Stimulated activated CD4-positive, alpha-beta T cell treated with anti-CD3 and anti-CD28 coated beads, Interleukin-4, amount 100 ng/mL, for 24 hours (primary cell): Measurements from ENCODE around the gene PDRG1.

ENCODE experiments used
- DNase-seq: peaks from one replicate; pipeline ENCODE4 v3.0.0-alpha.2; 2020

The PDRG1 gene

GRCh38 chr20:31951530-31952453 is at the start of gene PDRG1:
PDRG1 (minus strand) TSS chr20:31952046; CDS start chr20:31951961, 85 bp downstream.
- DNase-seq, result peak; percentile 97

DNA sequence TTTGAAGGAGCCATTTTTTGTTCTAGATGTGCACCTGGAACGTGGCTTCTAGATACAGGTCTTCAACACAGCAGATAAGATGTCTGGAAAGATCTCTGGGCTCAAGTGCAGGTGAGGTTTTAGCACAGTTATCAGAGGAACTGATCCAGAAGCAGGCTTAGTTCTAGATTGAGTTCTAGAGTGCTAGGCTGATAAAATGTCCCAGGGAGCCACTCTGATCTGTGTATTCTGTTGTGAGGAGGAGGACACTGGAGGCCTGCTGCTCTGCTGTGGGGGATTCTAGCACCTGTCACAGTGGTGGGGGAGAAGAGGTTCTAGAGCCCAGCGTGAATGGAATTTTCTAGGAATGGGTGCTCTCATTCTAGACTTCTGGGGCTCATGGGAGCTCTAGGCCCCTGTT is 46.4 kb upstream of the PDRG1 start:
- DNase-seq, result no peak

DNA sequence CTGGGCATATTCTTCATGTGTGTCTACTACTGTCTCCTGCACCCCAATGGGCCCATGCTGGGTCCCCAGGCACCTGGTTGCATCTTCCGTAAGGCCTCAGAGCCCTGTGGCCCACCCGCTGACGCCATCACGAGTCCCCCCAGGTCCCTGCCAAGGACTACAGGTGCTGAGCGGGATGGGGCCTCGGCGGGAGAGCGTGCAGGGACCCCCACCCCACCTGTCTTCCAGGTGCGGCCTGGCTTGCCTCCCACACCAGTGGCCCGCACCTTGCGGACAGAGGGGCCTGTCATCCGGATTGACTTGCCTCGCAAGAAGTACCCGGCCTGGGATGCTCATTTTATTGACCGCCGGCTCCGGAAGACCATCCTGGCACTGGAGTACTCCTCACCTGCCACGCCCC is 45.1 kb upstream of the PDRG1 start:
- no peak for DNase-seq

GRCh38 chr20:31992086-31992485 is 40.2 kb upstream of the PDRG1 start:
- DNase-seq, result no peak

GRCh38 chr20:31991339-31991705 is 39.5 kb upstream of the PDRG1 start:
- no peak for DNase-seq

DNA sequence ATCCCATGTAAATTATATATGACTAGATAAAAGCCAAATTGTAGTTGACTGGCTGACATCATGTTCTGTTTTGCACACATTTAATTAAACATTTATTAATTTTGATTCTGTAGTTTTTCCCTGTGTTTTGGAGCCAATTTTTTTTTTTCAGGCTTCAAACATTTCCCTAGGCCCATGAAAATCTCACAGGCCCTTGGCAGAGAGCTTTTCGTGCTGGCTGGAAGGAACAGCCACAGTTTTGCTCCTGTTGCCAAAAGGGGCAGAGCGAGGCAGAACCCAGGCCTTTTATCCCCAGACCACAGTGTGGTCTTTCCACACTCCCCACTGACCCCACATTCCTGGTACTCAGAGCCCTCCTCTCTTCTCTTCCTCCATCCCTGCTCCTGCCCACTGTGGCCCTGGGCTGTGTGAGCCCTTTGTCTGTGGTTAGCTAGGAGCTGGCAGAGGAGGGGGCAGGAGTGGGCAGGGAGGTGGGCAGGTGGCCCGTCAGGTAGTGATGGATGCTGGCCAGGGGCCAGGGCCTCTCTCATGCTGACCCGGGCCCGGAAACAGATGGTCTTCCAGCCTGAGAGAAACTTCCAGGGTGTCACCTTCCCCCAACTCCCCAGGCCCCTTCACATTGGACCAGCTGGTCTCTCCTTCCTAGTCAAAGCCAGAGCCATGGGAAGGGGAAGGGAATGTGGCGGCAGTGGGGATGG is 38.9 kb upstream of the PDRG1 start:
- DNase-seq, result no peak

DNA sequence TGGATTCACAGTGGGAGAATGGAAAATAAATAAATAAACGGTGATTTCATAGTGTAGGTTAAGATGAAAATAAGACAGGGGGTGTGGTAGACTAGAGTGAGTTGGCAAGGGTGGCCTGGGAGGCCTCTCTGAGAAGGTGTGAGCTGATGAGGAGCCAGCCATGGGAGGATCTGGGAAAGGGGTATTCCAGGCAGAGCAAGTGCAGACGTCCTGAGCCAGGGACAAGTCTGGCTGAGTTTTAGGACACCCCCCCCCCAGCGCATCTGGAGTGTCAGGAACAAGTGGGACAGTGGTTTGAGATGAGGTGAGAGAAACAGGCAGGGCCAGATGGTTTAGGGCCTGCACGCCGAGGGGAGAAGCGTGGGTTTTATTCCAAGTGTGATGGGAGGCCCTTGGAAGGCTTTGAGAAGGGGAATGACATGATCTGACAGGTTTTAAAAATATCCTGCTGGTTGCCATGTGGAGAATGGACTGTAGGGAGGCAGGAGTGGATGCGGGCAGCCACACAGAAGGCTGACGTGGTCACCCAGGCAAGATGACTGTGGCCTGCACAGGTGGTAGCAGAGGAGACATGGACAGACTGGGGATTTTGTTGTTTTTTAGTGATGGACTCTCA is 37.3 kb upstream of the PDRG1 start:
- DNase-seq, result no peak

DNA sequence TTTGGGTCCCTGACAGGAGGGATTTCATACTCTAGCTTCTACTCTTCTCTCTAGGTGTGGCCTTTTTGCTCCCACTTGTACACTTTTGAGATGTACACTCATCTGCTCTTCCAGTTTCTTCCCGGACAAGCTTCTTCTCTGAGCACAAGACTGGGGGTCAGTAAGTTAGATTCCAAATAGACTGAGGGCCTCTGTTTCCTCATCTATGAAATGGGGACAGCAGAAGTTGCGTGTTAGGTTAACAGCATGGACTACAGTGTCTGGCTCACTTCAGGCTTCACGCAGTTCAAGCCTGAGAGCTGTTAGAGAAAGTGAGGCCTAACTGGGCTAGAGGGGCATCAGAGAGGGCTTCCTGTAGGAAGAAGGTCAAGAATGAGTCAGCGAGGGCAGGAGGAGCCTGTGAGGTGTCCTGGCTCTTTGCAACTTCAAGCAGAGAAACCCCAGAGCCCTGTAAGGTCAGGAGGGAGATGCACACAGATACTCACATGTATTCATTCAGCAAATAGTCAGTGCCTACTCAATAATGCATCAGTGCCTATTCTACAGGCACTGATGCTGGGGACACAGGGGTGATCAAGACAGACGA is 36.7 kb upstream of the PDRG1 start:
- DNase-seq, result no peak

DNA sequence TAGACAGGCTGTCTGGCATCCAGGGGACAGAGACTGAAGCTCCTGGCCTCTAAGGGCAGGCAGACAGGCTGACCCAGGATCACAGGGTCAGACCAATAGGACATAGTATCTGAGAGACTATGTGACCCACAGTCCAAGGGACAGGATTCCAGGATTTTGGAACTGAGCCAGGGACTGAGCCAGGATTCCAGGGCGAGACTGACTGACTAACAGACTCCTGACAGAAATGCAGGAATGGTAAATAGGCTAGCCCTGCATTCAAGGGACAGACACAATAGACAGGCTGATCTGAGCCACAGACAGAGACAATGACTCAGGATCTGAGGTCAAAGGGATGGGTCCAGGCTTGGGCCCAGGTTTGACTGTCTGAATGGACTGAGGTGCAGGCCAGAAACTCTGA is 35.9 kb upstream of the PDRG1 start:
- no peak for DNase-seq

GRCh38 chr20:31984981-31985471 is 33.2 kb upstream of the PDRG1 start:
- no peak for DNase-seq

DNA sequence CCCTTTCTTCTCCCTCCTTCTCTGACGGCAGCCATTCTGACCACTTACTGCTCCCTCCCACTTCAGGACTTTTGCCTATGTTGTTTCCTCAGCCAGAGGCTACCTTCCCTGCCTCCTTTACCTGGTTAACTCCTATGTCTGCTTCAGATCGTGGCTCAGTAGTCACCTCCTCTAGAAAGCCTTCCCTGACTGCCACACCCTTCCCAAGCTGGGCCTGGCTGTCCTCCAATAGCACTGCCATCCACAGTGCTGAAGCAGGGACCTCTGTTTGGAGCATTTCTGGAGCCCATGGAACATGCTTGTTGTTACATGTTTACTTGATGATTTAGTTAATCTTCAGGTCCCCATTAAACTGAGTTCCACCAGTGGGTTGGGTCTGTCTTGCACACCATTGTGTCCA is 29.9 kb upstream of the PDRG1 start:
- no peak for DNase-seq

DNA sequence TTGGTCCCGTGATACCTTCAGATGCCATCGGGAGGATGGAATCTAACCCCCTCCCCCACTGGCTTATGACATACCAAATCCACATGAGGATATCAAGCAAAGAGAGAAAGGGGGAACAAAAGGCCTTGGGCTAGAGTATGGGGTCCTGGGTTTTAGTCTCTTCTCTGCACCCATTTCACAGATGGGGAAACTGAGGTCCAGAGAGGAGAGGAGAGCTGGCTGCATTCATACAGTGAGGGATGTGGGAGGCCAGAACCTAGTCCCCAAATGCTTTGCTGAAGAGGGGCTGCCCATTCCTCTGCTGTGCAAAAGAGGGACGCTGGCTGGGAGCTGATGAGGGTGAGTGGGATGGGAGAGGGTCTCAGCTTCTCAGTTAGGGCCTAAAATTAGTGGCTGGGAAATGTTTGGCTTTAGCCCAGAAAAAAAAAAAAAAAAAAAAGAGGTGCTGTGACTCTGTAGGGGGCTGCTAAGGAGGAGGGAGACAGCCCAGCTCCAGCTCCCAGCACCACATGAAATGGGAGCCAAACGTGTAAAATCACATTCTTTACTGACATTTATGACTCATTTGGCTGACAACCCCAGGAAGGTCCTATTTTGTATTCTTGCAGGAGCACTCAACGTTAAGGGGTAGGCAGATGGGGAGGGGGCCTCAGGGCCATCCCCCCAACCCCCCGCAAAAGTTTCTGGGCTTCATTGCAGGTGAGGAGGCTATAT is 28.0 kb upstream of the PDRG1 start:
- DNase-seq, result no peak

DNA sequence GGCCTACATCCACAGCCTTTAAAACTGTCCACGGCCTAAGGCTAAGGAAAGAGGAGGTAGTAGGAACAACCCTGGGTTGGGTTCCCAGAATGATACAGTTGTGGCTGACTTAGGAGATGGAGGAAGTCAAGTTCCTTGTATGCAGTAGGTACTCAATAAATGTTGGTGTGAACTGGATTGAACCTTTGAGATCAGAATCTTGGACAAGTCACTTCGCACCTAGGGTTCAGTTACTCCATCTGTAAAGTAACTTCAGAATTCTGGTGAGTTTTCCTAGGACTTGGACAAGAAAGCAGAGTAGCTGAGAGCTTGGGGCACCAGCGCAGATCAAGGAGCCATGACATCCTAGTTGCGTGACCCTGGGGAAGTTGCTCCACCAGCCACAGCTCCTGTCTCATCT is 25.2 kb upstream of the PDRG1 start:
- DNase-seq, result no peak

- DNase-seq, result no peak
Measured at GRCh38 chr20:31975874-31976273, 24.0 kb upstream of the PDRG1 start.

DNA sequence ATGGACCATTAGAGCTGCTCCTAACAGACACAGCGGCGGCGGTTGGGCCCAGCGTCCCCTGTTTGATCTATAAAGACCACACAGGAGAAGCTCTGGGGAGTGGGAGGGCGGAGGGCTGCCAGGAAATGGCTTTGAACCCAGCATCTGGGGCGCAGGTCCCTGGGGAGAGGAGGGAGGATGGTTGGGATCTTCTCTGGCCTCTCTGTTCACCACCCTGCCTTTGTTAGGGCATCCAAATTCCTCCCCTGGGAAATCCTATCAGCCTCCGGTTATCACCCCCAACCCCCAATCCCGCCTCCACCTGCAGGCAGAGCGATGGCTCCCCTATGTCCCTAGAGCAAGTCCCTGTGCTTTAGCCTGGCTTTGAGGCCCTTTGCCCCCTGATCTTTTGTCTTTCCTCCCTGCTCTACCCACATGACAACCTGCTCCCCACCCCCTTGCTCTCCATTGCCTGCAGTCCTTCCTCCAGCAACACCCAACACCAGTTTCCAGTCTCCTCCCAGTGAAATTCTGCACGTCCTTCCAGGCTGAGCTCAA is 23.2 kb upstream of the PDRG1 start:
- no peak for DNase-seq

DNA sequence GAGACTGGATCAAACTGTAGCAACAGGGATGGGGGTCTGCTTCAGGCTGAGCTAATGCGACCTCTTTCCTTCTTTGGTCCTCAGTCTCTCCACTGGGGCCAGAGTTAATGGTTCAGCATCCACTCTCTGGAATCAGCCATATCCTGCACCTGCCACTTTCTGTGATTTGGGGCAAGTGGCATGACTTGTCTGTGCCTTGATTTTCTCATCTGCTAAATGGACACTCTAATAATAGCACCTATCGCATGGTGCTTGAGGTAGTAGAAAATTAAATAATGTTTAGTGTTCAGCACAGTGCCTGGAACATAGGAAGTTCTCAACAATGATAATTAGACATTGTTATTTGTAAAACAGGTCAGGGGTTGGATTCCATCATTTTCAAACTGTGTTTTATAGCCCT is 22.4 kb upstream of the PDRG1 start:
- no peak for DNase-seq

DNA sequence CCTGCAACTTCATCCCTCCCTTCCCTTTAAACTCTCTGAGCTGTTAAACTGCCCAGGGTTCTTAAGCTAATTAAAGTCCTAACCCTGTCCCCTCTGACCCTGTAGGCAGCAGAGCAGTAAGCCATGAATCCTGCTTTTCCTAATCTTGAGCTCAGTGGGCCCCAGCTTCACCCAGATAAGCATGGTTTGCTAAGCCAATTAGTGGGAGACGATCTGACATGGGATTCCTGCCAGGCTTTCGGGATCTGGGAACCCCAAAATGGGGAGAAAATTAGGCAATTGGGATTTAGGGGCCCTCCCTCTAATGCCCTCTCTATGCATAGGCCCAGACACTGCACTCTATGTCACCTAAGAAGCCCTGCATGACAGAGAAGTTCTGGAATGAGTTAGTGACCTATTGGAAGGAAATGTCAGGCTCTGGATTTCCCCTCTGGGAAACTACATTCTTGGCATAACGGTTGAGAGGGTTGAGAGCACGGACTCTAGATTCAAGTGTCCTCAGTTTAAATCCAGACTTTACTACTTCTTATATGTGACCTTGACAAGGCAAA is 20.7 kb upstream of the PDRG1 start:
- DNase-seq, result no peak

DNA sequence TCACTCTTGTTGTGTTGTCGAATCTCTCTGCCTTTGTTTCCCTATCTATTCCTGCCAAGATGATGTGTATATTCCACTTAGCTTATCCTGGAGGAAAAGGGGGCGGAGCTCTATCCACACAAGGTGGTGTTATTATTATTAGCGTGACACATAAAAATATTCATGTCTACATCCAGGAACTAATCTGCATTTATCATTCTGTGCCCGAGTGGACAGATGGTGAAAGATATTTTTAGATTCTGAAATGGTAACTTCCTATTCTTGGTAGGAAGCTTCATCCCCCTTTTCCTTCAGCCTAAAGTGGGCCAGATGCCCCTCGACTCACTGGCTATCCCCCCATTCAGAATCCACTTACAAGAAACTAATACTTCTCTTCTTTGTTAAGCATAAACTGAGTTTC is 18.1 kb upstream of the PDRG1 start:
- no peak for DNase-seq

GRCh38 chr20:31968291-31969126 is 16.7 kb upstream of the PDRG1 start:
- peak; percentile 78 for DNase-seq

GRCh38 chr20:31967830-31968249 is 16.0 kb upstream of the PDRG1 start, which contains the start of gene XKR7:
XKR7 (plus strand) TSS chr20:31968151; CDS start chr20:31968176, 25 bp downstream.
- no peak for DNase-seq
